ENCODE results near the gene HNF4A. TPM values are rescaled to one million over a fixed set of nuclear protein-coding genes. Genes with fewer than 3 reads are reported as not detected.

The HNF4A gene
- total and polyA plus RNA-seq, 2 of the 13 experiments (the other 11 are each of a cell fraction or from before 2014, with no cell fraction given), result 80.9 to 169 TPM

GRCh38 chr20:44392776-44393607 is 37.5 kb downstream of the HNF4A start (continued):
- TF ChIP-seq ZNF687 (CRISPR knock-in tag; IDR thresholded peaks at IDR 0.05) (peak; percentile 98), JUNB (CRISPR knock-in tag; IDR thresholded peaks at IDR 0.05; ENCODE audit: borderline replicate concordance) (no peak), ZSCAN21 (CRISPR knock-in tag; IDR thresholded peaks at IDR 0.05; ENCODE audit: borderline replicate concordance) (no peak), HOXA7 (CRISPR knock-in tag; IDR thresholded peaks at IDR 0.05) (no peak), RFX3 (CRISPR knock-in tag; IDR thresholded peaks at IDR 0.05) (no peak), SNAPC5 (CRISPR knock-in tag; IDR thresholded peaks at IDR 0.05; ENCODE audit: borderline replicate concordance) (0 out of 2 replicates have a peak, but pooled peaks have one; percentile 49), PRMT3 (CRISPR knock-in tag; IDR thresholded peaks at IDR 0.05; ENCODE audit: borderline replicate concordance, low read depth) (no peak), ZNF143 (CRISPR knock-in tag; IDR thresholded peaks at IDR 0.05) (peak; percentile 75), ATF6 (CRISPR knock-in tag; conservative IDR thresholded peaks at IDR 0.05) (no peak), ERF (CRISPR knock-in tag; IDR thresholded peaks at IDR 0.05) (peak; percentile 74; the same call in 1 of the 2 replicates), BRD4 (CRISPR knock-in tag; IDR thresholded peaks at IDR 0.05) (peak; percentile 97), HCFC1 (IDR thresholded peaks at IDR 0.05; ENCODE audit: low read depth, low read length) (no peak), ZNF589 (CRISPR knock-in tag; conservative IDR thresholded peaks at IDR 0.05) (no peak), ZNF326 (CRISPR knock-in tag; IDR thresholded peaks at IDR 0.05; ENCODE audit: borderline replicate concordance) (no peak)
